Sigmoid colon (tissue), 7 donors: Measurements from ENCODE around the gene MESD. TPM values are rescaled to one million over a fixed set of nuclear protein-coding genes. Genes with fewer than 3 reads are reported as not detected.
A peak's percentile ranks its signal among the peaks of the same experiment; 100 is the strongest.

Experiments
- DNase-seq: peaks from one replicate; pipeline ENCODE4 v3.0.0-alpha.2; 2019
- H3K27ac ChIP-seq, 4 donors: fragments of 200-600 bp; sonication (generic); one replicate each; pipeline ENCODE4 v1.5.1; 2016 to 2019; ENCODE audit warnings: mild to moderate bottlenecking in 1 of 4
- H3K27me3 ChIP-seq, 3 donors: fragments of 200-600 bp; sonication (generic); one replicate each; pipeline ENCODE4 v1.5.1; 2019; ENCODE audit warnings: mild to moderate bottlenecking in 1 of 3
- H3K36me3 ChIP-seq, 4 donors: fragments of 200-600 bp; sonication (generic); one replicate each; pipeline ENCODE4 v1.5.1; 2016 to 2019
- H3K4me1 ChIP-seq, 4 donors: fragments of 200-600 bp; sonication (generic); one replicate each; pipeline ENCODE4 v1.5.1; 2017 to 2019
- H3K4me3 ChIP-seq, 4 donors: fragments of 200-600 bp; sonication (generic); one replicate each; pipeline ENCODE4 v1.5.1; 2017 to 2019; ENCODE audit warnings: mild to moderate bottlenecking in 2 of 4, moderate library complexity in 1 of 4
- H3K9me3 ChIP-seq, 4 donors: fragments of 200-600 bp in 3 of 4; sonication (generic) in 3 of 4; one replicate each; pipeline versions ENCODE4 v1.5.1 to v1.6.1; 2013 to 2019
- CTCF ChIP-seq, 4 experiments: fragments of 450-650 bp in 3 of 4; fragments of 200-600 bp in 1 of 4; IDR thresholded peaks; one replicate each; pipeline ENCODE4 v1.5.1; 2016 to 2019; ENCODE audit warnings: antibody characterized with exemption in 4 of 4, mild to moderate bottlenecking in 3 of 4, moderate library complexity in 2 of 4
- EP300 ChIP-seq, 4 donors: sonication (generic); formaldehyde crosslinking; IDR thresholded peaks; one replicate each; pipeline ENCODE4 v1.6.1; 2017; ENCODE audit warnings: antibody characterized with exemption in 4 of 4
- POLR2A ChIP-seq, 2 donors: fragments of 450-650 bp; IDR thresholded peaks; one replicate each; pipeline ENCODE4 v1.6.1; 2016; ENCODE audit warnings: antibody characterized with exemption in 2 of 2, mild to moderate bottlenecking in 2 of 2, moderate library complexity in 2 of 2
- POLR2AphosphoS5 ChIP-seq, 4 donors: sonication (generic); formaldehyde crosslinking; IDR thresholded peaks; one replicate each; pipeline ENCODE4 v1.6.1; 2017; ENCODE audit warnings: antibody characterized with exemption in 4 of 4
- WGBS, 2 donors: extraction: QIAGEN DNeasy Blood & Tissue Kit; methylation state at CpG; one replicate each; pipeline ENCODE4 v1.1.7; 2013; 5-methylcytosine and 5-hydroxymethylcytosine counted together
- intact Hi-C: fragments of 100-400 bp; cut with DNase I; formaldehyde crosslinking; loops from one replicate; pipeline ENCODE4 v1.15.1; 2023
- polyA plus RNA-seq, 3 donors: library from polyadenylated mRNA; stranded (reverse); fragments of 200-250 nt; gene quantifications; one replicate each; pipeline ENCODE4 v1.2.3, GENCODE V29; 2013
- total RNA-seq, 4 donors: library from RNA; depleted of rRNA; stranded (reverse); fragments of >200 nt; gene quantifications; one replicate each; pipeline ENCODE4 v1.1.0, GENCODE V29; 2016
- donor health status: healthy with polysubstance abuse.
- donor health status: Bipolar disorder and iron deficiency.
- donor health status: healthy.

MESD gene
- total and polyA plus RNA-seq, 7 donors = 5.4 to 20.8 (median 14.6) TPM

- no peak for DNase-seq
- H3K27me3 ChIP-seq = no peaks in the 10 kb centered on the region
- no peak overlapping the region for H3K4me3 ChIP-seq
- H3K4me1 ChIP-seq = peaks cover 0 to 24% (median 16%) of the 10 kb centered on the region in 4 donors
- intact Hi-C loops = loop anchor here (2.0 to 10.0 kb wide), 2 partner anchors 276 to 514 kb away; partner anchors contain the start of gene ABHD17C
- 80 to 83% methylated on average over 2 of the region's 2 CpGs for WGBS, 2 donors
- TF ChIP-seq EP300 (IDR thresholded peaks at IDR 0.05) (no peak), CTCF (IDR thresholded peaks at IDR 0.05) (no peak)
- peaks cover 0 to 7% (median 0%) of the 10 kb centered on the region in 4 donors for H3K36me3 ChIP-seq
- no peaks in the 10 kb centered on the region for H3K9me3 ChIP-seq
- no peak overlapping the region for H3K27ac ChIP-seq
Observed at GRCh38 chr15:80971143-80971542, 18.5 kb downstream of the MESD start.

DNA sequence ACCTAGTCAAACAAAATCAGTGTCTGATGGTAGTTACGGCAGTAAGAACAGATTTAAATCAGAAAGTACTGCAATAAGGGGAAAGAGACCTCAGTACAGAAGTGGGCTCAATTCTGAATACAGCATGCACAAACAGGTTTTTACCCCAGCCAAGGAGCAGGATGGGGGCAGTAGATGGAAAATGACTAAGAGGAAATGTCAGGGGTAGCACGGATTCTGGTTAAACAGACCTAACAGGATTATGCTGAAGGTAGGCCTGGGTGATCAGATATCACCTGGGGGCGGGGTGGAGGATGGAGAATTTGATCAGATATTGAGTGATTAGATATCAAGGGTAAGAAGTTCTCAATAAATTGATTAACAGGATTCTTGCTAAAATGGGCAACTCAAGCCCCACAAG lies 19.0 kb downstream of the MESD start:
- Histone ChIP-seq H3K27ac (no peak overlapping the region), H3K4me3 (no peak overlapping the region), H3K27me3 (no peaks in the 10 kb centered on the region), H3K4me1 (peaks cover 0 to 24% (median 16%) of the 10 kb centered on the region in 4 donors), H3K36me3 (peaks cover 0 to 7% (median 0%) of the 10 kb centered on the region in 4 donors), H3K9me3 (no peaks in the 10 kb centered on the region)
- intact Hi-C loops = loop anchor here (1.0 to 10.0 kb wide), 3 partner anchors 192 to 514 kb away; partner anchors contain the start of gene ABHD17C
- TF ChIP-seq CTCF (IDR thresholded peaks at IDR 0.05) (no peak), EP300 (IDR thresholded peaks at IDR 0.05) (no peak)
- no peak for DNase-seq
- WGBS, 2 donors = 87 to 89% methylated on average over 3 of the region's 3 CpGs

DNA sequence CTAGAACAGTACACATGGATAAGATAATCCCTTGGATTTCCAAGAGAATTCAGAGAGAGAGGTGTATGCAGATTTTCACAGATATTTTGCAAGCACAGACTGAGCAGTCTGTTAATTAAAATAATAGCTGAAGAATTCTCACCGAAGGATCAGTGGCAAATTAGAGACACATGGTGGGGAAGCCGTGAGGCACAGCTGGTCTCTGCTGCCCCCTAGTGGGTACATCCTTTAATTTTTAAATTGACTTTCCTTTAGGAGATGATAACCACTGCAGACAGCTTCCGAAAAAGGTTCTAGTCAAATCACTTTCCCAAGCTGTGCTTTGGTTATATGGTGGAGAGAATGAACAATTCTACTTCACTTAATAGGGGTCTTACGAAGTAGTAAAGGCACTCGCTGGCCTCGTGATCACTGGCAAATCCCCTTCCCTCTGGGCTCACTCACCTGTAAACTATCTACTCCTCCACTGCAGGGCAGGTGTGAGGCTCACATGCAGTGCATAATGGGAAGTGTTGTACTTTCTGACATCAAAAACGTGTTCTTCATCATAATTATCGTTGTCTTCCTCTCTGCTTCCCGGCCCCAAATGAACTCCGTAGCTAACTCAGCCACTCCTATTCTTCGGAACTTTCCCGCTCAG lies 19.5 kb downstream of the MESD start:
- peaks cover 0 to 24% (median 16%) of the 10 kb centered on the region in 4 donors for H3K4me1 ChIP-seq
- 53 to 63% methylated on average over 12 of the region's 12 CpGs for WGBS, 2 donors
- DNase-seq = no peak
- peaks cover 0 to 7% (median 0%) of the 10 kb centered on the region in 4 donors for H3K36me3 ChIP-seq
- H3K4me3 ChIP-seq = no peak overlapping the region
- no peak overlapping the region for H3K27ac ChIP-seq
- H3K9me3 ChIP-seq = no peaks in the 10 kb centered on the region
- intact Hi-C loops = loop anchor here (1.0 to 10.0 kb wide), 3 partner anchors 192 to 513 kb away; partner anchors contain the start of gene ABHD17C
- H3K27me3 ChIP-seq = no peaks in the 10 kb centered on the region
- no peak for TF ChIP-seq POLR2A (IDR thresholded peaks at IDR 0.05)
- no peak for TF ChIP-seq EP300 (IDR thresholded peaks at IDR 0.05)
- TF ChIP-seq POLR2AphosphoS5 (IDR thresholded peaks at IDR 0.05) = no peak
- peak; percentile 53 to 88 (median 76) for TF ChIP-seq CTCF (IDR thresholded peaks at IDR 0.05)

GRCh38 chr15:80969316-80969715 lies 20.3 kb downstream of the MESD start:
- Histone ChIP-seq H3K4me1 (peaks cover 0 to 24% (median 16%) of the 10 kb centered on the region in 4 donors), H3K27me3 (no peaks in the 10 kb centered on the region), H3K9me3 (peaks cover 0 to 2% (median 0%) of the 10 kb centered on the region in 4 donors), H3K4me3 (no peak overlapping the region), H3K36me3 (peaks cover 0 to 7% (median 0%) of the 10 kb centered on the region in 4 donors), H3K27ac (no peak overlapping the region)
- TF ChIP-seq CTCF (IDR thresholded peaks at IDR 0.05) = no peak
- TF ChIP-seq POLR2A (IDR thresholded peaks at IDR 0.05) = no peak
- no peak for TF ChIP-seq EP300 (IDR thresholded peaks at IDR 0.05)
- TF ChIP-seq POLR2AphosphoS5 (IDR thresholded peaks at IDR 0.05) = no peak
- intact Hi-C loops = loop anchor here (5.0 kb wide), 1 partner anchor 402 kb away; no protein-coding TSS in a partner anchor
- DNase-seq = no peak
- 88 to 89% methylated on average over 7 of the region's 7 CpGs for WGBS, 2 donors
